Kidney glomerular epithelial cell (primary cell): ENCODE measurements around the gene EPHA5.
"Not testable (repeated sequence)": the region's sequence is repeated elsewhere in the genome, so short reads cannot be mapped to it uniquely, and the experiment has no call there.

Experiments
- DNase-seq: peaks from one replicate; lab custom pipeline; 2025; lab: John Stamatoyannopoulos, UW

EPHA5 gene

DNA sequence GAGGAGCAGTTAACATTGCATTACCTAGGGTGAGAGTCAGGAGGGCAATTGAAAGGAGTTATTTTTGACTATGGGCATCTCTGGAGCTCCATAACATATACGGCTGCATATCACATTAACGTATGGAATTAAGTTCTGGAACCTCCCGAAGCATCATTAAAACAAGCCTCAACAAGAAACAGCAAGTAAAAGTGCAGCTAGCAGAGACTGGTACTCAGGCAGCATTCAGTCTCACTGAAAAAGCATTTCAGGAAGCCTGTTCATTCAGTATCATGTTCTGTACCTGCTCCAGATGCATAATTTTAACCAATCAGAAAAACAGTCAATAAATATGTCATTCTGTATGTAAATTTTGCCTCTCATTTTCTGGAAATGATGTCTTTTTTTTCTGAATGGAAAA lies 299.6 kb downstream of the EPHA5 start:
- no peak for DNase-seq

DNA sequence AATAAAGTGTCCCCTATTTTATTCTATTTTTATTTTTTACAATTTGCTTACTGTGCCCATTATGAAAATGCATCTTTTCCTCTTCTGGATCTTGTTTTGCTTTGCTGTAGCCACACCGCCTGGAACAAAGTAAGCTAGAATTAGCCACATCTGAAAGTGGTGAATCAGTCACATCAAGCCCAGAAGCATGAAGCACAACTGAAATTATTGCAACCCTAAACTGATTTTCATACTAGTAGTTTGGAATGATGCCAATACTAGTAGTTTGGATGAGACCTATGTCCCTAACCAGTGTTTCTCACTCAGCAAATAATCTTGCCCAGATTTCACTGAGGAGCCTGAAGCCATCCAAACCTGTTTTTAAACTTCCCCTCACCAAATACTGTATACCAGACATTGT lies 303.0 kb downstream of the EPHA5 start:
- DNase-seq: no peak

DNA sequence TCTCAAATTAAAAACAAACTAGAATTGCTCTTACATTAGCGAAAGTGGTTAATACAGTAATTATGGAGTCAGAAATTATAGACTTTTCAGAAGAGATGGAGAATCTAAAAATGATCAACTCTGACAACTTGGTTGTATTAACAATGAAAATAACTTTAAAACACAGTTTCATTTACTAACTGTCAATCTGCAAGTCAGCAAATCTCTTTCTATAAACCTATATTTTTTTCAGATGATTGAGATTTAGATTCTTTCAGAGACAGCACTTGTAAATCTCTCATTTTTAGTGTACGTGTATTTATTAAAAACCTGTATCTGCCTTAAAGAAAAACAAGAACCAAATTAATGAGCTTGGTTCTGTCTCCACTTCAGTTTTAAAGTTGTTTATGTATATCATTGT lies 311.4 kb downstream of the EPHA5 start:
- DNase-seq: no peak

DNA sequence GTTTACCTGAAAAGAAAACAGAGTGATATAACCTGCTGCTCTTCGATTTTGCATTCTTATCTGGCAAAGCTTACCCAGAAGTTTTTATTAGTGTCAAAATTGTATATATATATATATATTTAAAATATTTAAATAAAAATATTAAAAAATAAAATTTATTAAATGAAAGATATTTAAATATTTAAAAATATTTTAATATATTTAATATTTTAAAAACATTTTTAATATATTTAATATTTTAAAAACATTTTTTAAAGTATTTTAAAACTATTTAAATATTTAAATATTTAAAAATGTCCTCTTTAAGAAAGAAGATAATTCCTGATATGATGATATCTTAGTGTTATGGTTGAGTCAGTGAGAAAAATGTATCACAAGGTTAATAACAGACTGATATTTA lies 317.2 kb downstream of the EPHA5 start:
- no peak for DNase-seq

DNA sequence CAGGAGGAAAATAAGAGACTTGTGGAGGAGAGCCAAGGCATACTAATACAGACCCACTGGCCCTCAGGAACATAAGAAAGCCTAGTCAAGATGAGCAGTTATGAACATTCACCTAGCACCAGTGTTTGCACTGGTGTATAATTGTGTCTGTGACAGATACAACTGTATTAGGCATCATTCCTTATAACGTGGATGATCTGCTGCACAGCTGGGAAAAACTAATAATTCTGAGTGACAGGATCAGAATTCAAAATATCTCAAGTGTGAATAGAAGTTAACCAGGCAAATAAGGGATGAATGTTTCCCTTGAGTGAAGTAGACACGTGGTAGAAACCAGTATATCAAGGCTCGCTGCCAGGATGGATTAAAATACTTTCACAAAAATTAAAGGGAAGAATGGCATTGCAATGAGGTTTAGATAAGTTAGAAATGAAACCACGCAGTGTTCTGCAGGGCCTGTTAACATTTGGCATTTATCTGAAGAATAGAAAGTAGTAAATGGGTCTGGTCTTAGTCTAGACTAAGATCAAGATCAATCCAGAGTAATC lies 325.9 kb downstream of the EPHA5 start:
- DNase-seq: no peak

DNA sequence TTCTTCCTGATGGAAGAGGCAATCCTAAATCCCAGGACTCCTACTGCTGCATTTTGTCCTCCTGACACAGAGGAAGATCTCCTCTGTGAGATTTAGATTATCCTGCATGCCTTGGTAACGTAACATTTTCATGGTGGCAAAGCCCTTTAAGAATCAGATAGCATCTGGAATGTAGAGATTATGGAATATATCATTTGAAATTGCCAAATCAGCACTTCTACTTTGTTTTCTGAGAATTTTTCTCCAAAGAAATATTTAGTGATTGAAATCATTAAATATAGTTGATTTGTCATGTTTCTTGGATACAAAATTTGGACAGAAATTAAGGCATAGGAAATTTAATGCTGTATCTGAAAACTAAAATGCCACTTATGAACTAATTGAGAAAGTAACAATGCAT lies 326.9 kb downstream of the EPHA5 start:
- no peak for DNase-seq

DNA sequence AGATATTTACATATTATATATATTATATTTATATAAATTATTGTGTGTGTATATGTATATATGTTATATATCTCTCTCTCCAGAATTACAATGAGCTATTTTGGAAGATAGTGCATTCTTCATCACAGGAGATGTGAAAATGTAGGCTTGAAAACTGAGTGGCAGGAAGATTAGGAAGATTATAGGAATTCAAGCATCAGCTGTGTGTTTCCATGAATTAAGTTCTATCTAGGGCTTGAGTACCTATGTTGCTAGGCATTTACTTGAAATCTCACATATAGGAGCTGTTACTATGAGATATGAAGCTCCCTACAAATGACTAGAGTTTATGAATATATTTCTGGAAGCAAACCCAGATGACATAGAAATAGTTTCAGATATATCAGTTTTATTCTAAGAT lies 328.7 kb downstream of the EPHA5 start:
- DNase-seq: no peak

DNA sequence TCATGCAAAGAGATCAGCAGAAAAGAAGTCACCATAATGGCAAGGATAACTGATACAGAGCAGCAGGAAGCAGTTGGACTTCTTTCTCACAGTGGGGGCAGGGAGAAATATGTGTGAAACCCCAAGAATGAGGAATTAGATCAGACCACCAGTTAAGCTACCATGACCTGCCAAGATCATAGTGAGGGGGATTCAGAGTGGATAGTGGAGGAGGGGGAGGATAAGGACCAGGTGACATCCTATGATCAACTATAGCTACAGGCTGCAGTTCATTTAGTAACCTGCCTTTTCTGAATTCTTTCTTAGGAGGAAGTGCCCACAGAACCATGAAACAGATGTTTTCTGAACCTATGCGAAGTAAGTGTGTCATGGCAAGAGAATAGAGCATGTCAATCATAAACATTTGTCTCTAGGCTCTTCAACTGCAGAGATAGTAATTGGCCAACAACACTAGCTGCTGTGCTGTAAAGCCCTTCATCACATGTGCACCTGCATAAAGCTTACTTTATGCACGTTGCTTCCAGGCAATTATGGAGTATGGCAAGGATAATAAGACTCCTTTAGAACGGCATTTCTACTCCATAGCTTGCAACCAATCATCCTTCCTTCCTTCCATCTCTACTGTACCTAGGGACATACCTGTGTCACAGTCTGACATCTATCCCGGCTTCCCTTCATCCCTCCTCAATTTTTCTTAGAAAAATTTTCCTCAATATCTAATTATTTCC lies 329.7 kb downstream of the EPHA5 start:
- no peak for DNase-seq

DNA sequence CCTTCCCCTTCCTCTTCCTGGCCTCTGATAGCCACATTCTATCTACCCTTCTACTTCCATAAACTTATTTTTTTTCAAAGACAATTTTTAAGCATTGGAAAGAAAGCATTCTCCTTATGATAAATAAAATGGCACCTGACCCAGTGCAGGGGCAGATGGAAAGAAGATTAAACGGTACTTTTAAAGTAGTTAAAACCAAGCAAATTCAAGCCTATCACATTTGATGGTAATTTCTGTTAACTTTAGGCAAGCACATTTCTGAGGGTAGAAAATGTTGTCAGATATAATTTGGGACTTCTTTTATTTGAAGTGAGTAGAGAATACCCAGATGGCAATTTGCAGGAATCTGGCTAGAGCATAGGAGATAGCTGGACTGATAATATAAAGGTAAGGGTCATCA lies 332.9 kb downstream of the EPHA5 start:
- no peak for DNase-seq

DNA sequence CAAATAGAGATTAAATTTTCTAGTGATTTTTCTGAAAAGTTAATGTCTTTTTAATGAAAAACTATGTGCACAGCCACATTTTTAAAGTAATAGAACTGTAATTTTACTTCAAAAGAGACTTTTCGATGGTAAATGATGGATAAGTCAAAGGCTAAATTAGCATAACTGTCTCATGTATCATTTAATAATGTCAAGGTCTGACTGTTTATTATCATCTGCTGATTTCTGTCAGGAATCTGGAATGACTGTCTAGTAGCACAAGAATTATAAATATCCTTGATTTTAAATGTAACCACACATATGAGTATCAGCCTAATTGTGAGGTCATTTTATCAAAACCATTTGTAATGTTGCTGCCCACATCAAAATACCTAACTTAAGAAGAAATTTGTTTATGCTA lies 333.8 kb downstream of the EPHA5 start:
- no peak for DNase-seq

DNA sequence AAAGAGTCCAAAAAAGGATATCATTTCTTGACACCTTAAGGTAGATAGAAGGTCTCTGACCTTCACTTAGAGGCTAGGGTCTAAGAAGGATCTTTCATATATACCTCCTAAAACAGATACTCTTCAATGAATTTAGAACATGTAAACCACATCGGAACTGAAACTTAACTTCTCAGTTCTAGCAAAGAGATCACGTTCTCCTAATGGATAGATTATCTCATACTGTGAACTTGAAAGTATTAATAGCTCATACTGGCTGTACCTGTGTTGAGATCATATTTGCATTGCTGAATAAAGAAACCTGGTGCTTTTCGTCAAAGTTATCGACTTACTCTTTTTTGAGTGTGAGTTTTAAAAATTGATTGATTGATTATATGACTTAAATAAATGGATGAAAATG lies 353.8 kb downstream of the EPHA5 start:
- no peak for DNase-seq

DNA sequence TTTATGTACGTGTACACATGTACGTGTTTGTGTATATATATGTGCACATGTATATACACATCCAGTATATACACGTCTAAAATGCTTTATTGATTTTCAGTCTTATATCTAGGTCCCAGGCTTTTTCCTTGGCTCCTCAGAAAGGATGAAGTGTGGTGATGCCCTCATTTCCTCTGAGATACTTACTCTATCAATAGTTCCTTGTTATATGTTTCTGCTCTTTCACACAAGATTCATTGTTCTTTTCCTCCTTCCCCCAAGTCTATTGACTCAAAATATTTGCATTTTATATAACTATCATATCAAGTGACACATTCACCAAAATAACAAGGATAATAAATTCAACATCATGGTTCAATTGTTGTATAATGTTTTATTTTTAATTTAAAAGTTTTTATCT lies 359.2 kb downstream of the EPHA5 start:
- DNase-seq: no peak

DNA sequence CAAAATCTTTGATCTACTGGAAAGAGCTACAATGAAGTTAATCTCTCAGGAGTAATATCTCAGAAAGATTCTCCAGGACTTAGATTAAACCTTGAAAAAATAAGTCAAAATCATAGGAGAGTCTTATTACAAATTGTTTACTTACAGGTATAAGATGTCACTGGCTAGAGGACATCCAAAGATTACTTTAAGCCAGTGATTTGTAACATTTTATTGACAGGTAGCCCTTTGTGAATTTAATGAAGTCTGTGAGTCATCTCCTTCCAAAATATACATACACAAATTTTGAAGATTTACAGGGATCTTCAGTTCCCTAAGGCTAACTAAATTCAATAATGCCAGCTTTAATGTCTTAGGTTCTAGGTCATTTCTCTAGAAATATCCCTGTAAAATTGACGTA lies 359.7 kb downstream of the EPHA5 start:
- DNase-seq: no peak

DNA sequence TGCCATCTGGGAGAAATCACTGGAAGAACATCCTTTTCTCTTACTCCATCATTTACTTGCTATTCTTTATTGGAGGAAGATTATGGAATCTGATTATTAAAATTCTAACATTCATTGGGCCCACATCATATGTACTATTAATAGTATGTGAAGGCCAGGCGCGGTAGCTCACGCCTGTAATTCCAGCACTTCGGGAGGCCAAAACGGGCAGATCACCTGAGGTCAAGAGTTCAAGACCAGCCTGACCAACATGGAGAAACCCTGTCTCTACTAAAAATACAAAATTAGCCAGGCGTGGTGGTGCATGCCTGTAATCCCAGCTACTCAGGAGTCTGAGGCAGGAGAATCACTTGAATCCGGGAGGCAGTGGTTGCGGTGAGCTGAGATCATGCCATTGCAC lies 361.7 kb downstream of the EPHA5 start:
- not testable (repeated sequence) for DNase-seq

DNA sequence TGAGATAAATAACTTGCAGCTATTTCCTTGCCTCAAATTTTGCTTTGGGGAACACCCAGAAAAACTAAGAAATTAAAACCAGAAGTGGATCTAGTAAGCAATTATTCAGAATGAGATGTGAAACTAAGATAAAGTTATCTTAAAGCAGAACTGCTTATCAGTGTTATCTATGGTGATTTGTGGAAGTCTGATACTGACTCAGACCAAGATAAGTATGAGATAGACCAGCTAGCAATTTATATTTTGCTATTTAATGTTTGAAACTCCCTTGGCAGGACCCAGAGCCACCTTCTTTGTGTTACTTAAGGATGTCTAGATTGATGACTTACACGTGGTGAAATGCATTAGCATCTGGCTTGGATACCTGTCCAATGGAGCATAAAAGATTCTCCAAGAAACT lies 368.1 kb downstream of the EPHA5 start:
- no peak for DNase-seq

DNA sequence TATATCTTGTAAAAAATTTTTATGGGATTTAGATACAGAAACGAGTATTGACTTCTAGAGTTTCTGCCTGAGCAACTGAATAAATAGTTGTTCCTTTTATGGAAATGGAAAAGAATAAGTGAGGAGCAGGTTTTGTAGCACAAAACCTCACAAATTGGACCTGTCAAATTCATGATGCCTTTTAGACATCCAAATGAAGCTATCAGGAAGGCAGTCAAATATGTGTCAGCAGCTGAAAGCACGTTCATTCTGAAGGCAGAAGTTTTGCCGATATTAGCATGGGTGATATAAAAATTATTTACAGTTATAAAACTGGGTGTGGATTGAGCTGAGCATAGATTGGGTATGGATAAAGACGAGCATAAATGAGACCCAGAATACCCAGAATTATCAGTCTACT lies 374.0 kb downstream of the EPHA5 start:
- DNase-seq: no peak

DNA sequence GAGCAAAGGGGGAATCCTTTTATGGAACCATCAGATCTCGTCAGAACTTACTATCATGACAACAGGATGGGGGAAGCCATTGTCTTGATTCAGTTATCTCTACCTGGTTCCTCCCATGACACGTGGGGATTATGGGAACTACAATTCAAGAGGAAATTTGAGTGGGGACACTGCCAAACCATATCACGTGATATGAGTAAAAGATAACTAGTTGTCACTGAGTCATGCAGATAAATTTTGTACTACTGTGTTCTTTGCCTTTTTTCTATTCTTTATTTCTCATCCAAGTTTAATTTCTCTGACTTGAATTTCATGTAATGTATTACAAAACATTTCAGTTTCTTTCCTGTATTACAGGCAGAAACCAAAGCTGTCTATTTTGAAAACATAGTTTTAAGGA lies 383.2 kb downstream of the EPHA5 start:
- no peak for DNase-seq
